ENCODE data around the gene PTCHD1.

Gene PTCHD1

DNA sequence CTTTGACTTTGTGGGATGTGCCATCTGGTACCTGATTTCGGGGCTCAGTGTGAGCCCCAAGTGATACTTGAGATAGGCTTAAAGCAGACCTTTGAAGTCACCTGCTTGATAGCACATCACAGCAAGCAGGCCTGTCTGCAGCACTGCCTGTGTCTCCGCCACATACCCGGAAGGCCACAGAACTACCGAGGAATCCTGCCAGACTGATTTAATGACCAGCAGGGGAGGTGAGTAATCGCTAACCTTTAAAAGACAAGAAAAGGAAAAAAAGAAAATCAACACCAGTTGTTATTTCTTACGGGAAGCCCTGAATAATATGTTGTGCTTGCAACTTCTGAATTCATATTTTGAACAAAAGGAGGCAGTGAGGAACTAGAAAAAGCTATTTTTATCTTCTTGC, 6.8 kb downstream of the PTCHD1 start:
- no peak overlapping the region for H3K4me3 ChIP-seq (ENCODE audit: low read depth, low read length)
- no peaks in the 10 kb centered on the region for H3K9me3 ChIP-seq
- peaks cover 15% of the 10 kb centered on the region for H3K27me3 ChIP-seq
- H3K4me1 ChIP-seq: no peaks in the 10 kb centered on the region
- no peak for TF ChIP-seq CTCF (IDR thresholded peaks at IDR 0.05; ENCODE audit: low read depth, low read length)
- no peaks in the 10 kb centered on the region for H3K36me3 ChIP-seq
- DNase-seq: no peak

DNA sequence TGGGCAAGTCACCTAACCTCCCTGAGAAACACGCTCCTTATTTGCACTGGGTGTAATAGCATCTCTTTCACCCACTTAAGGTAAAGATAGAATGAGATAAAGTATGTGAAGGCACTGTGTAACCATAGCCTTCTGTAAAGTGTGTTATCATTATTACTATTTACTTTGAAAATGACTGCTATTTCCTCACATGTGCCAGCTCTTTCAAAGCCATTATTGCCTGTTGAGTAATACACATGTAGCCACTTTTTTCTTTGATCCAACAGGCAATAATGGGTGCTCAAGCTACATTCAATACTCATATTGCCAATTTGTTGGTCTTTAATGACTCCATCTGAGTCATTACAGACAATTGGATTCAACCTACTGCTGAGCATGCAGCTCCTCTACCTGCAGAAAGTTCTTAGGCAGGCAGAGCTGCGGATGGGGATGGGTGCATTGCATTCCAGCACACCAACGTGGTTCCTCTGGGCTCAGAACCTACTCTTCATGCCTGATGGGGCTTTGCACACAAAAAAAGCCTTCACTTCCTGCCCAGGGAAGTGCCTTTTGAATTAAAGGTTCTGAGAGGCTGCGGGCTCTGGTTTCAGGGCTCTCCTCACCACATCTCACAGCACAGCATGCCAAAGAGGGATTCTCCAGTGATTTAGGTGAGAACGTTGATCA, 9.7 kb downstream of the PTCHD1 start:
- H3K4me3 ChIP-seq (ENCODE audit: low read depth, low read length): no peak overlapping the region
- no peak for TF ChIP-seq CTCF (IDR thresholded peaks at IDR 0.05; ENCODE audit: low read depth, low read length)

DNA sequence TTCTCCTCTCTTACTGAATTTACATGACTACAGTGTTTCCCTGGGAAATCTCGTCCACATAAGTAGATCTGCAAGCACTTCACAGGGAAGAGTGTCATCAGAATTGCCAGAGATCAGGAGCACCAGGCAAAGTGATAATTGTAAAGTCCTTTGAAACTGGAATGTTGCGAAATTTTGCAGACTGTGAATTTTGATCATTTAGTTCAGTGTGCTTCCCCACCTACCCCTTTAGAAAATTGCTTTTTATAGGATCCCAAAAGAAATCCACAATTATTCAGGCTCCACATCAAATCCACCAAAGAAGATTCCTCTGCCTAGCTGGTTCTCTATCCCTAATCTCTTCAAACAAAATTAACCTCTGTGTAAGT, 10.2 kb downstream of the PTCHD1 start:
- Histone ChIP-seq H3K4me3 (ENCODE audit: low read depth, low read length) (no peak overlapping the region), H3K27me3 (no peaks in the 10 kb centered on the region)
- TF ChIP-seq CTCF (IDR thresholded peaks at IDR 0.05; ENCODE audit: low read depth, low read length): no peak

More for the DNA sequence above, 9.7 kb downstream of the PTCHD1 start:
- Histone ChIP-seq H3K9me3 (no peaks in the 10 kb centered on the region), H3K4me1 (no peaks in the 10 kb centered on the region), H3K36me3 (no peaks in the 10 kb centered on the region), H3K27me3 (peaks cover 2% of the 10 kb centered on the region; the same call in 1 of the 2 replicates)
- DNase-seq: no peak

DNA sequence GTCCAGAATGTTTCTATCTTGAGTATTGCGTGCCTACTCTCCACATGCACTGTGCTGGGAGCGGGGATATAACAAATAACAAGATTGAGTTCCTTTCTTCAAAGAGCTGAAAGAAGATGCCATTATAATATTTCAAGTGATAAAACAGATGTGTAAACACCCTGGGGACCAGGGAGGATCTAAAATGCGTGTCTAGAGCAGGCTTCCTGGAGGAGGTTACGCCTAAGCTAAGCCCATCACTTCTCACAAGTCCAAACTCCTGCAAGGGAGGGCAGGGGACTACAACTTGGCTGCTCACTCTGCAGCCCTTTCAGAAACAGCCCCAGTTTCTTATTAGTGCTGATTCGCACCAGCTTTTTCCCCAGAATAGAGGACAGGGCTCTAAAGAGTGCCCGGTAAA, 21.5 kb downstream of the PTCHD1 start:
- Histone ChIP-seq H3K4me1 (no peaks in the 10 kb centered on the region), H3K36me3 (no peaks in the 10 kb centered on the region), H3K27me3 (no peaks in the 10 kb centered on the region), H3K9me3 (no peaks in the 10 kb centered on the region), H3K4me3 (ENCODE audit: low read depth, low read length) (no peak overlapping the region)
- DNase-seq: no peak
- no peak for TF ChIP-seq CTCF (IDR thresholded peaks at IDR 0.05; ENCODE audit: low read depth, low read length)

More for the DNA sequence above, 10.2 kb downstream of the PTCHD1 start:
- H3K9me3 ChIP-seq: no peaks in the 10 kb centered on the region
- no peaks in the 10 kb centered on the region for H3K4me1 ChIP-seq
- DNase-seq: no peak
- no peaks in the 10 kb centered on the region for H3K36me3 ChIP-seq

GRCh38 chrX:23364416-23364815, 29.8 kb downstream of the PTCHD1 start:
- Histone ChIP-seq H3K4me3 (ENCODE audit: low read depth, low read length) (no peak overlapping the region), H3K27me3 (no peaks in the 10 kb centered on the region), H3K36me3 (no peaks in the 10 kb centered on the region), H3K4me1 (no peaks in the 10 kb centered on the region), H3K9me3 (no peaks in the 10 kb centered on the region)
- DNase-seq: no peak
- no peak for TF ChIP-seq CTCF (IDR thresholded peaks at IDR 0.05; ENCODE audit: low read depth, low read length)

DNA sequence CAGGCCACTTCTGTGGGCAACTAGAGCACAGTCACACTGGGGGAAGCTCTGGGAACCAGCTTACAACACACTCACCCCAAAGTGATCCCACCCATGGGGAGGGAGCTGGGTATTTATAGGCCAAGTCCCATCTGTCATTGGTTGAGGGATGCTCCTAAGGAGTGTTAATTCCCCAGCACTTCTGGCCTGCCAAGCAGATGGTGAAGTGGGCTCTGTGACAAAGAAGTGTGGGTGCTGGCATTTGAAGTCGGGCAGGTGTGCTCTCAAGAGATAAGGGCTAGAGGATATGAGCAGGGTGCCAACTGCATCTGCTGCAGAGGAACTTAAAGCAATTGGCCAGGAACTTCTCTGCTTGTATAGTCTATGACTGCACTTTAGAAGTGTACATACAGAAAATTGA, 30.9 kb downstream of the PTCHD1 start:
- no peaks in the 10 kb centered on the region for H3K9me3 ChIP-seq
- no peaks in the 10 kb centered on the region for H3K27me3 ChIP-seq
- no peaks in the 10 kb centered on the region for H3K36me3 ChIP-seq
- TF ChIP-seq CTCF (IDR thresholded peaks at IDR 0.05; ENCODE audit: low read depth, low read length): no peak
- DNase-seq: no peak
- no peaks in the 10 kb centered on the region for H3K4me1 ChIP-seq
- no peak overlapping the region for H3K4me3 ChIP-seq (ENCODE audit: low read depth, low read length)
